Measurements from ENCODE around the gene ALG9.

The ALG9 gene

DNA sequence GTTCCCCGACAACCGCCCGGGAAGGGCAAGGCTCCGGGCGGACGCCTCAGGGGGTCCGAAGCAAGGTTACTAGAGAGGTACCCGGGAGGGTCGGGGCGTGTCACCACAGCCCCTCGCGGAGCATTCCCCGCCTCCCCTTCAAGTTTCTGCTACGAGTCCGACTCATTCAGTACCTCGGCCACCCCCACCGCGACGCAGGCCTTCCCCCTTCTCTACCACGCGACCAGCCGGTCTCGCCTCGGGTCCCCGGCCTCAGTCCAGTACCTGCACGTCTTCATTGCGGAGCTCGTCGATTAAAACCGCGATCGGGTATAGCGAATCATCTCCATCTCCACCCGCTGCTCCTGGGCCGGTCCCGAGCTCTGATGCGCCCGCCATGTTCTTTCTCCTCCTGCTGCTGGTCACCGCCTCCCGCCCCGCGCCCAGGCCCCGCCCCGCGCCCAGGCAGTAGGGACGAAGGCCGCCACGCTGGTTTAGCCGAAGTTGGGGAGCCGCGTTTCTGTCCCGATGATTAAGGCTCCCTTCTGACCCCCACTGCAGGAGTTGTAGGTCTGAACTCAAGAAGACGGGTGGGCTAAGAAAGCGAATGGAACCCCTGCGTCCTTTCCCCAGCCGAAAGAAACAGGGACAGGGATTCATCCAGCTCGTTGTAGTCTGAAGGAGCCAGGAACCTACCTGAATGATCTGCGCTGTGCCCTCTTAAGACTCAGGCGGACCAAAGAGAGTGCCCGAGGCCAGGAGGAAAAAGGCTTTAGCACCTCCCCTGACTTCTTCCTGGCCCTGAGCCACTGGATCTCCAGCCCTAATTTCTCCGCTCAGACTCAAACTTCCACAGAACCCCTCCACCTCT, 105.2 kb downstream of the ALG9 start, which contains the start of gene PPP2R1B:
Gene PPP2R1B, minus strand, starts transcription at position 406 of the 850 bp plus-strand sequence. Its CDS starts 28 bp downstream, at position 378.
- peak; percentile 18 to 21 for DNase-seq (ENCODE audit: low read depth in 2 of 2)

DNA sequence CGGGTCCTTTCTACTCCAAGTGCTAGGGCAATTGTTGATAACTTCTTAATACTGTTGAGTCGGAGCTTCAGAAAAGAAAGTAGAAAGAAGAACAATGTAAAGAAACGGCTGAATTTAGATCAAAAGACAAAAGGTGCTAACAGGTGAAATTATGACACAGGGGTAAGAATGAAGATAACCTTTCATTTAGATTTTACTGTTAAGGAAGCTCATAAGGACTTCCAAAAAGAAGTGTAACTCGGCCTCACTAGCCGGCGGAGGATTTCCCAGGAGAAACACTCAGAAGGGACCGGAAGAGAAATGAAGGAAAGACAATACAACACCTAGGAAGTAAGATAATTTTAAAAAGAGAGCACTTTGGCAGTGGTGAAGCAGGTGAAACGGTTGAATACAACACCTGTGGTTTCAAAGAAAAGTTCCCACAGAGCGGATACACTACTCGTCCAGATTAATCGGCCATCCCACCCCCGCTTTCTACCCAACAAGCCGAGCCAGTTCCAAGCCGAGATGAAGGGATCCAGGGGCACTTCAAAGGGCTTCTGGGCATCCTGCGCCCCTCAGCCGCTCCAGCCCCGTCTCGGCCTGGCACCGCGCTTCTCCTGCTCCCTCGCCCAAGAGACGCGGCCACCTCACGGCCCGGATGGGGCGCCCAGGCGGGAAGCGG, 105.9 kb downstream of the ALG9 start:
- DNase-seq (ENCODE audit: low read depth in 2 of 2): no peak

DNA sequence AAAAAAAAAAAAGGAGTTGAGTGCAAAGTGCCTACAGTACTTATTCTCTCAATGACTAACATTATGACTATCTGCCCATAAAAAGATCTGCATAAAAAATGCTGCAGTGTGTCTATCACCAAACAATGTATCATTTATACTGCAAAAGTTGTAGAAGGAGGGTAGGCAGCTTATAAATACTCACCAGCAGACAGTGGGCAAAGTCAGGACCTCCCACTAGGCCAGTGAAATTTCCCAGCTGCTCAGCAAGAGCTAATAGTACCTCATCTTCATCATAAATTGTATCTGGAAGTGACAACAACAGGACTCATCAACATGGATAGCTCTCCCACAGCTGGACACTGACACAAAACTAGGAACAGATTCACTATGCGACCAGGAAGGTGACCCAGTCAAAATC, 106.8 kb downstream of the ALG9 start:
- DNase-seq (ENCODE audit: low read depth in 2 of 2): no peak

DNA sequence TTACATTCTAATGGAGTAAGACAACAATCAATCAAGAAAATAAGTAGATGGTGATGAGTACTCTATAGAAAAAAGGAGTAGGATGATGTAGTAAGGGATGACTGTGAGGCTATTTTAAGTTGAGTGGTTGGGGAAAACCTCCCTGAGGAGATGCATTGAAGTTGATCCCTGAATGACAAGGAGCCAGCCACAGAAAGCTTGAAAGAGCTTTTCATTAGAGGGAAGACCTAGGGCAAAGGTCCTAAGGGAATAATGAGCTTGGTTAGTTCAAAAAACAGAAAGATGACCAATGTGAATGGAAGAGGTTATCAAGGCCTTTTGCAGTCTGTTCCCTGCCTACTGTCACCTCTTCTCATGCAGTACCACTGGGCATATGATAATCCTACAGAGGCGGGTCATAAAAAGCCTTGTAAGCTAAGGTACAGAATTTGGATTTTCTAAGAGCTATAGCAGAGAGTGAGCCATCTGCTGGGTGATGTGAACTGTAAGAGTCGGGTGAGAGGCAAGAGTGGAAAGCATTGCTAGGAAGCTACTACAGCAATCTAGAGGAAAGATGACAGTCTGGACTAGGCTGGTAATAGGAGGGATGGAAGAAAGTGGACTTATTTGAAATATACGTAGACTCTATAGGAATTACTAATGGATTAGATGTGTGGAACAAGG, 108.3 kb downstream of the ALG9 start:
- DNase-seq (ENCODE audit: low read depth in 2 of 2): no peak

DNA sequence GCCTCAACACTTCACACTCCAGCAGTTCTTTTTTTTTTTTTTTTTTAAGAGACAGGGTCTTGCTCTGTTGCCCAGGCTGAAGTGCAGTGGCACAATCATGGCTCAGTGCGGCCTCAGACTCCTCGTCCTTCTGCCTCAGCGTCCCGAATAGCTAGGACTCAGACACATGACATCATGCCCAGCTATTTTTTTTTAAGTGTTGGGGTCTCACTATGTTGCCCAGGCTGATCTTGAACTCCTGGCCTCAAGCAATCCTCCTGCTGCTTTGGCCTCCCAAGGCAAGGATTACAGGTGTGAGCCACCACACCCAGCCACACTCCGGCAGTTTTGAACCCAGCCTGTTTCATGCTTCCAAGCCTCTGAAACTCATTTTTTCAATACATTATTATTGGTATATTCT, 108.9 kb downstream of the ALG9 start:
- DNase-seq (ENCODE audit: low read depth in 2 of 2): no peak

DNA sequence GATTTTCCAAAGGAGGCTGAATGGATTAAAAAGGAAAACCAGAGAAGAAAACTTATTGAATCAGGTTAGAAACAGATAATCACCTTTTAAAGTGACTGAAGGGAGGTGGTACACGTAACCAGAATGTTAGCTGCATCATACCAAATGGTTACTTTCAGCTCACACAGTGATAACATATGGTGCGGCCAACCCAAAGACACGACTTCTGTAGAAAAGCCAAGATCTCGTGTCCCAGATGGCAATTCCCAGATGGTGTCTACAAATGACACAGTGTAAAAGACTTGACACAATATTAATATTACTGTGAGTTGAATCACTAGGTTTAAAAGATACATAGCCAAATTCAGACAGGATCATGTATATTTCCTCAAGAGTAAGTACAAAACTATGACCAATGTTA, 110.3 kb downstream of the ALG9 start:
- no peak for DNase-seq (ENCODE audit: low read depth in 2 of 2)

DNA sequence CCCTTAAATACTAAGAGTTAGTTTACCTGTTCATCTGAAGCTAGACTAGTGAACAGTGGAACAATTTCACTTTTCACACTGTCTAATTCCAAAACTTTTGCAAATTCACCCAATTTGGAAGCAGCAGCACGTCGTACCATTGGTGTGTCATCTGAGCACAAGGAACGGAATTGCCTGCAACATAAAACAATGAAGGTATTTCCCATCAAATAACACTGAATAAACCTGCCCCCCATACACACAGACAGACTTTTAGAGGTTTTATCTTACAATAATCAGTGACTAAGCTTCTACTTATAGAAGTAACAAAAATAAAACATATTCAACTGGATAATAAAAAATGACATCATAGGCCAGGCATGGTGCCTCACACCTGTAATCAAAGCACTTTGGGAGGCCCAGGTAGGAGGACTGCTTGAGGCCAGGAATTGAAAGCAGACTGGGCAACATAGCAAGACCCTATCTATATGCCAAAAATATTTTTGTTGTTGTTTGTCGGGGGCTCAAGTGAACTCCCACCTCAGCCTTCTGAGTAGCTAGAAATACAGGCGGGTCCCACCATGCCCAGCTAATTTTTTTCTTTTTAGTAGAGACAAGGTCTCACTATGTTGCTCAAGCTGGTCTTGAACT, 111.5 kb downstream of the ALG9 start:
- no peak for DNase-seq (ENCODE audit: low read depth in 2 of 2)

DNA sequence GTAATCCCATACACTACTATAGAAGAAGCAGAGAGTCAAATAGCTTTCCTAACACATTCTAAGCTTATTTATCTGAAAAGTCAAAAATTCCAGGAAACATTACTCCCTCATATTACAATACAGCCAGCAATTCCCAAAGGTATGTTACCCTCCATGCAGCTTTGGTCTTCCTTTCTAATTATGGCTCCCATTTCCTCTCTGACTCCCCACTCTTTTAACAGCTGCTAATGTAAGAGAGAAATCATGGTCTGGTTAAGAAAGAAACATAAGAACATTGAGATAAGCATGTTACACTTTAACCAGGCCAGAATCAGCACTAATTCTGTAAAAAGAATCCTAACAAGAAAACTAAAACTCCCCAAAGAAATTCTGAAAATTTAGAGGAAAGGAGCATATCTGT, 112.0 kb downstream of the ALG9 start:
- DNase-seq (ENCODE audit: low read depth in 2 of 2): no peak

DNA sequence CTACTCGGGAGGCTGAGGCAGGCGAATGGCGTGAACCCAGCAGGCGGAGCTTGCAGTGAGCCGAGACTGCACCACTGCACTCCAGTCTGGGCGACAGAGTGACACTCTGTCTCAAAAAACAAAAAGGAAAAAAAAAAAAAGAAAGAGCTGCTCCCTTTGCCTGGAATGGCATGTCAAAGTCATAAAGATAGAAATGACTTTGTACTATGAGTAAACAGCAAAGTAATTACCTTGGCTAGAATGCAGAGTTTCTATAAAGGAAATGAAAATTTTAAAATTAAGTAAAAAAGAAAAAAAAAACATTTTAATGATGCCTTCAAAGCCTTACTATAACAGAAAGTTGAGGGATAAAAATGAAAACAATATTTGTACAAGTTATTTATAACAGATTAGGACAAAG, 115.3 kb downstream of the ALG9 start:
- no peak for DNase-seq (ENCODE audit: low read depth in 2 of 2)

DNA sequence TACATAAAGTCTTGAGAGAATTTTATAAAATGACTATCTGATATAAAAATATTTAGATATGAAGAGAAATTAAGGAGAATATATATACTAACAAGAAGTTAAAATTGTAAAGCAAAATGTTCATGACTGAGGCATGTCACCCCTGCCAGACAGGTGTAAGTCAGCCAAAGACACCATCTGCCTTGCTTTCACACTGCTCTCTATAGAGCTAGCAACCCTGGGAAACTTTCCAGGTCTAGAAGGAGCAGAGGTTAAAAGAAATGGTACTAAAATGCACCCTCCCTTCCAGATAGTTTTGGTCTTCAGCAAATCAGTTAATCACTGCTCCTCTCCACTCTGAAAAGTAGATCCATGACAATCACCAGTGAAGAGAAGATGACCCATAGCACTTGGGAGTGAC, 121.7 kb downstream of the ALG9 start:
- no peak for DNase-seq (ENCODE audit: low read depth in 2 of 2)

DNA sequence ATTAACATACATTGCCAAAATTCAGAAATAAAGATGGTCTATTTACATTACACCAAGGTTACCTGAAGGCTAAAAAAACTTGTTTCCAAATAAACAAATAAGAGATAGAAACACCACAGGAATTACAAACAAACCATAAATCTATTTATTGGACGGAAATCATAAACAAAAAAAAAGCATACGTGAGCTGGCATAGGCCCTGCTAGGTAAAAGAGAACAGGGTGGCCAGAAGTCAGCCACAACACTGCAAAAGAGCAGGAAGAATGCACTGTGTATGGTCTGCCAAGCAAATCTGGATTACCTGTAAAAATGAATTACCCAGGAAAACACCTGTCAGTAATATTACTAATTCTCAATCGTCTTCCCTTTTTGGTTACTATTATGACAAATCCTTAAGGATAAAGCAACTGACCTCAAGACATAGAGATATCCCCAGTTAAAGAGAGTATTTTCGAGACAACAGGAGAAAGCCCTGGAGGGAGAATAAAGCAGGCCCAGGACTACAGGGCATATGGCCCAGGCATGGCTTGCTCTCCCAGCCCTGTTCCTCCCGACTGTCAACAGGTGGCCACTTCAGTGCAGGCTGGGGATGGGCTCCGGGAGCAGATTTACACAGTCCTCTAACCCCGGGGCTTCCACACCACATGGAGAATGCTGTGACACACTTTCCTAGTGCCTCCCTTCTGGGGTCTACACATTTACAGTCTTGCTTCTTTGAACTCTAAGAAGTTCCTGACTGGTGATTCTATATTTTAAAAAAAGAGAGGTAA, 123.2 kb downstream of the ALG9 start:
- no peak for DNase-seq (ENCODE audit: low read depth in 2 of 2)

DNA sequence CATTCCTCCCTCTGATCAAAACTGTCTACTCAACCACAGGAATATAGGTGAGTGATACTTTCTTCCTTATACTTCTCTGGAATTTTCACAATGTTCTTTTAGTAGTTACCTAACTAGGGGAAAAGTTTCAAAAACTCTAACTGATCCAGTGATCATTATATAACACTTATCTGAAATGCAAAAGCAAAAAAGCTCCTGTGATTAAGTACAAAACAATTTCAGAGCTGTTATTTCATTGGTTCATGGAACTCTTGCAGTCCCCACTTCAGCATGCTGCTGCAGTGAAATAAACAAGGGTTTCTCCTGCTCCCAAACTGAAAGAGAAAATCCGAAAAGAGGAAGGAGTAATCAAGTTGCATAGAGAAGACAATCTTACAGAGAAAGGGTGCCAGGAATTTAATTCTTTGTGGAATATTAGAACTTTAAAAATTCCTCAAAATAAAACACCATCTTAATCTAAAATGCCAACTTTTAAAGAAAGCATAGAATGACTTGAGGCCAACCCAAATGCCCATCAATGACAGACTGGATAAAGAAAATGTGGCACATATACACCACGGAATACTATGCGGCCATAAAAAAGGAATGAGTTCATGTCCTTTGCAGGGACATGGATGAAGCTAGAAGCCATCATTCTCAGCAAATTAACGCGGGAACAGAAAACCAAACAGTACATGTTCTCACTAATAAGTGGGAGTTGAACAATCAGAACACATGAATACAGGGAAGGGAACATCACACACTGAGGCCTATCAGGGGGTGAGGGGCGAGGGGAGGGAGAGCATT, 125.5 kb downstream of the ALG9 start:
- DNase-seq (ENCODE audit: low read depth in 2 of 2): peak; percentile 17 to 33

DNA sequence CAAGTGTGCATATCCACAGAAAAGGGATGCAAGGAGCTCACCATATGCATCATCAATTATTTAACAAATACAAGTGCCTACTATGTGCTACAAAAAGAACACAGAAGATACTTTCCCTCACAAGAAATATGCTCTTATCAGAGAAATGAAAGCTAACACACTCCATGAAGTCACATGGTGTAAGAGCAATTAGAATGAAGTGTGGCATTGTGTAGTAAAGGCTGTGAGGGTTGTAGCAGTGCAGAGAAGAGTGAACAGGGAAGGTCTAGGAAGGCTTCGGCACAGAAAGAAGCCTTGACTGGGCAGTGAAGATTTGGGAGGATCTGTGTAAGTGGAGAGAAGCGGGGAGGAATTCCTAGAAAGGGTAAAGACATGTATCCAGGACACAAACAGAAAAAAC, 127.7 kb downstream of the ALG9 start:
- no peak for DNase-seq (ENCODE audit: low read depth in 2 of 2)

DNA sequence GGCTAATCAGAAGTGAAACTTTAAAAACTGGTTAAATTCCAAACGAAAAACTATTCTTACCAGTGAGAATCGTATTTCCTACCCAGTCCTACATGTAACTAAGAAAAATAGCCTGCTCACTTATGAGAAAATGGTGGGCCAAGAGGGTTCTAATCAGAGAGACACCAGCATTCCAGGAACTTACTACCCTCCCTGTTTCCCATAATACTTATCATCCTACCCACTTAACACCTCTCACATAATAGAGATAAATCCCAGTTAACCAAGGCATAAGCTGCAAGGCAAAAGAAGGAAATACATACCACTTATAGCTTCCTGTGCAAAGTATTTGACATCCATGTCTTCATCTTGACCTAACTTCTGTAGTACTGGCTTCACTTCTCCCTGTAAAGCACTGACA, 129.6 kb downstream of the ALG9 start:
- no peak for DNase-seq (ENCODE audit: low read depth in 2 of 2)

DNA sequence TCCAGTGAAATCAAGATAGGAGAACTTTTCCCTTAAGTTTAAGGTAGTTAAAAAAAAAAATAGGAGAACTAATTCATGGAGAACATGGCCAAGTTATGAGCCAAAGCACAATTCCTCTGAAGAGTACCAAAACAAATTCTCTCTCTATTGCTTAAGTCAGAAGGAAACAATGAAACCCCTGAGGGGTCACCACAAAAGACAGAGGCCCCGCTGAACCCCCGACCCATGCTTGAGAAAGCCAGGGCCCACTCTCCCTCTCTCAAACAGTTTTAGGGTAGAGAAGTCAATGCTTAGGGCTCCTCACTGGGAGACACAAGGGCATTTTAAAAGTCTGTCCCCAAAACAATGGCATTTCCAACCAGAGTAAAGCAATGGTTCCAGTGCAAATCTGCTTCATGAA, 132.1 kb downstream of the ALG9 start:
- no peak for DNase-seq (ENCODE audit: low read depth in 2 of 2)

DNA sequence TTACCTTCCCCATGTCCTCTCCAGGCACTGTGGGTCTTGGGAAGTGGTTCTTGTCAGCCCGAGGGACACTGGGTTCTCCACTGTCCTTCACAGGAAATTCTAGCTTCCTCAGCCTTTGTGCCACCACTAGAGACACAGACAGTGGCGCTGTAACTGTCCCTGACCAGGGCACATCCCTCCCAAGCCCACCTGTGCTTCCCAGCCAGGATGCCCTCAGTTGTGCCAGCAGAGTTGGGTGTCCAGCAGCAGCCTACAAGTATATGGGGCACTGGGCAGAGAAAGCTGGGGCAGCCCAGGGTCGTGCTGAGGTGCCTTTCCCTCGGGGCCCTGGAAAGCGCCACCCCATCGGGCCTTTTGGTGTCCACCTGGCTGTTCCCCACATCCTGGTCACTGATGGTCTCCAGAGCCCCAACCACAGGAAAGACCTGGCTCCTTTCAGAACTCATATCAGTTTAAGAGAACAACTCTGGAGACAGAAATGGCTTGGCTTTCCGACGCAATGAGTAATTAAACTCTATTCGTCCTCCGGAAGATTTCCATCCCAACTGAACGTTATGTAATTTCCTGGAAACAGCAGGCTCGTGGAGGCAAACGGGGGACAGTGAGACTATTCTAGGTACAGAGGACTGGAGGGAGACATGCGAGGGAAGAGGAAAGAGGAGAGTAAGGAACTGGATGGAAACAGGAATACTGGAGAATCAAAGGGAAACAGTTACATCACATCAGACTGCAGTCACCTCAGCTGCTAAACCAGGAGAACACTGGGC, 133.8 kb downstream of the ALG9 start:
- no peak for DNase-seq (ENCODE audit: low read depth in 2 of 2)

DNA sequence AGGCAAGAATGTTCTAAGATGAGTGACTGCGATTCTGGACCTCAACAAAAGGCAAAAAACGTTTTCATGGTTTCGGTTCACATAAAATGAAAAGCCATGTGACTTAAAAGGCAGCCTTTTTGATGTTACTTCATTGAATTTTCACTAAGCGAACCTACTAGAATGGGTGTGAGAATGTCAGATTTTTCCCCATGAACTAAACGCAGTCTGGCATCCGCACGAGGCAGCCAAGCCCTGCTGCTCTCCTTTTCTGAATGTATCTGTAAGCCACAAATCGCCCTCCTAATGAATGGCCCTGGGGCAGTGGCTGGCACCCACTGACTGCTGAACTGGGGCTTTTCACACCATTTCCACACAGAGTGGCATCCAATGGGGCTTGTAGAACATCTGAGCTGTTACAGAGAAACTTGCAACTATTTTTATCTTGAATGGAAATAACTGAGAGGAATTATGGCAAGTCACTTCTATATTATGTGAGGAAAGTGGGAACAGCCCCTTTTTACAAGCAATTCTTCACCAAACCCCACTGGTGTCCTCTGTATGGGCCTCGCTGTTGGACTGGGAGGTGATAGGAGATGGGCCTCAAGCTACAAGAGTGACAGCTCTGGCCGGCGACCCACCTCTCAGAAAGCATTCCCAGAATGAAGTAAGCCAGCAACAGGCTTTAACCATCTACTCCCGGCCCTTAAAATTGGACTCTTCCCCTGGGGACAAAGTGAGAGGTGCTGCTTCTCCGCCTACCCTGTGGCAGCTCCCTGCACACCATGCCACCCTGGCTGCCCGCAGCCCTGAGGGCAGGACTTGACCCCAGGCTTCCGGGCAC, 134.5 kb downstream of the ALG9 start:
- DNase-seq (ENCODE audit: low read depth in 2 of 2): no peak
